ENCODE data around the gene PTPRE.

The PTPRE gene, protein sequence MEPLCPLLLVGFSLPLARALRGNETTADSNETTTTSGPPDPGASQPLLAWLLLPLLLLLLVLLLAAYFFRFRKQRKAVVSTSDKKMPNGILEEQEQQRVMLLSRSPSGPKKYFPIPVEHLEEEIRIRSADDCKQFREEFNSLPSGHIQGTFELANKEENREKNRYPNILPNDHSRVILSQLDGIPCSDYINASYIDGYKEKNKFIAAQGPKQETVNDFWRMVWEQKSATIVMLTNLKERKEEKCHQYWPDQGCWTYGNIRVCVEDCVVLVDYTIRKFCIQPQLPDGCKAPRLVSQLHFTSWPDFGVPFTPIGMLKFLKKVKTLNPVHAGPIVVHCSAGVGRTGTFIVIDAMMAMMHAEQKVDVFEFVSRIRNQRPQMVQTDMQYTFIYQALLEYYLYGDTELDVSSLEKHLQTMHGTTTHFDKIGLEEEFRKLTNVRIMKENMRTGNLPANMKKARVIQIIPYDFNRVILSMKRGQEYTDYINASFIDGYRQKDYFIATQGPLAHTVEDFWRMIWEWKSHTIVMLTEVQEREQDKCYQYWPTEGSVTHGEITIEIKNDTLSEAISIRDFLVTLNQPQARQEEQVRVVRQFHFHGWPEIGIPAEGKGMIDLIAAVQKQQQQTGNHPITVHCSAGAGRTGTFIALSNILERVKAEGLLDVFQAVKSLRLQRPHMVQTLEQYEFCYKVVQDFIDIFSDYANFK

DNA sequence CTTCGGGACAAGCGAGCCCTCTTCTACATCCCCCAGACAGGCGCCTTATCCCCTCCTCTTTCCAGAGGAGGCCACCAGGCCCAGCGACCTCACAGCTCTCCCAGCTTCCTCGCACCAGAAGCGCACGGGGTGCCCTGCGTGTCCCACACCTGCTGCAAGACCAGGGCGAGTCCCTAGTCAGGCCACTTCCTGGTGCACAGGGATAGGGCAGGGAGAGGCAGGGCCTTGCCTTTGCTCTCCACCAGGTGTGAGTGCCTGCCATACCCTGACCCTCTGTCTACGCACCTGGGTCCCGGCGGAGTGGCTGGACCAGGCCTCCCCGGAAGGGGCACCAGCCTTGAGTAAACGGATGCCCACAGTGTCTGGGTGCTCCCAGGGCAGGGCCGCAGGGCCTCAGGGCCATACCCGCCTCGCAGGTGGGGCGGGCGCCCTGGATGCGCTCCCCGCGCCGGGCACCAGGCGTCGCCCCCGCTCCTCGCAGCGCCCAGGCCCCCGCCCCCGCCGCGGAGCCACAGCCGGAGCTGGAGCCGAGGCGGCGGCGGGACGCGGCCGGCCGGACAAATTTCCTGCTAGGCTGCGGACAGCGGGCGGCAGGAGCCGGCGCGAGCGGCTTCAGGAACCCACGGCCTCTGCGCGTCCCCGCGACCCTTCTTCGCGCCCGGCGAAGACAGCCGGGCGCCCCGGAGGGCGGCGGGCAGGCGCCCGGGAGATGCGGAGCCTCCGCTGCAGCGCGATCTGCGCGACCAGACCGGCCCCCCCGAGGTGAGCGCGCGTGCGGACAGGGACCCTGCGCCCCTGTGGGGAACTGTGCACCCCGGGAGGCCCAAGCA is at the start of gene PTPRE:
Gene PTPRE, plus strand, starts transcription at position 556 of the 830 bp plus-strand sequence. CDS start 133,779 bp downstream, outside the sequence.
- DNase-seq (ENCODE audit: low spot score): peak; percentile 78

DNA sequence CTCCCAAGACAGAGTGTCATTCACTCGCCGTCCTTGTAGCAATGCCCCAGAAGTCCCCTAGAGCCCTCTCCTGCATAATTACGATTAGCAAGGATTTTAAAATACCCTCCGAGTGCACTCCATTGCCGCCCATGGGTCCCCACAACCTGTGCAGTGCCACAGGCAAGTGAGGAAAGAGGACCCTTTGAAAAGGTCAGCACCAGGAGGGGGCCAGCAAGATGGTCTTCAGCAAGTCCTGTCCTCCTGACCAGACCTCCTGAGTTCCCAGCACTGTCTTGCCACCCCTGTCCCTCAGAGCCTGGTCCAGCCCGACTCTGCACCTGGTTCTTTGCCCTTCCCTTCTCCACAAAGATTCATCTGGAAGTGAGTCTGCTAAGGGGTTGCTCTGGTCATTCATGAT is 46.3 kb upstream of the PTPRE start:
- no peak for DNase-seq (ENCODE audit: low spot score)

DNA sequence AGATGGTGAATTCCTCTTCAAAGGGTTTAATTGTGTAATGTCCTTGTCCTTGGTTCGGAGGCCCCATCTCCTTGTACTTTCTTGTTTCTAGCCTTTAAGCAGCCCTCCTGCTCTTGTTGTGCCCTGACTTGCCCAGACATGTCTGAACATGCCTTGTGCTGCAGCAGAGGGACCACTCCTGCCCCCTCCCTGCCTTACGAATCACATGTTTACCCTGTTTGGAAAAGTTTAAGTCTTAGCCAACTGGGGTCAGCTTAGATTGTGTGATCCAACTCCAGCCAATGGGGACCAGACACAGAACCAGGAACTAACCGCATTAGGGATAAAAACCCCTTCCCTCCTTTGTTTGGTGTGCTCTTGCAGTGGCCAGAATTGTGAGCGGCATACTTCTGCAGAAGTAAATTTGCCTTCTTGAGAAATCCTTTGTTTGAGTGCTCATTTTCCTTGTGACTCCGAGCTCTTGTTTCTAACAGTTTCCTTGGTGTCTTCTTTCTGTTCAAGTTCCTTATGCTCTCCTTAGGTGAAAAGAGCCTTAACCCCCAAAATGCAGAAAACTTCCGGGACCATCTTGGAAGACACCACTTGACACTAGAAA is 43.6 kb upstream of the PTPRE start:
- DNase-seq (ENCODE audit: low spot score): no peak

DNA sequence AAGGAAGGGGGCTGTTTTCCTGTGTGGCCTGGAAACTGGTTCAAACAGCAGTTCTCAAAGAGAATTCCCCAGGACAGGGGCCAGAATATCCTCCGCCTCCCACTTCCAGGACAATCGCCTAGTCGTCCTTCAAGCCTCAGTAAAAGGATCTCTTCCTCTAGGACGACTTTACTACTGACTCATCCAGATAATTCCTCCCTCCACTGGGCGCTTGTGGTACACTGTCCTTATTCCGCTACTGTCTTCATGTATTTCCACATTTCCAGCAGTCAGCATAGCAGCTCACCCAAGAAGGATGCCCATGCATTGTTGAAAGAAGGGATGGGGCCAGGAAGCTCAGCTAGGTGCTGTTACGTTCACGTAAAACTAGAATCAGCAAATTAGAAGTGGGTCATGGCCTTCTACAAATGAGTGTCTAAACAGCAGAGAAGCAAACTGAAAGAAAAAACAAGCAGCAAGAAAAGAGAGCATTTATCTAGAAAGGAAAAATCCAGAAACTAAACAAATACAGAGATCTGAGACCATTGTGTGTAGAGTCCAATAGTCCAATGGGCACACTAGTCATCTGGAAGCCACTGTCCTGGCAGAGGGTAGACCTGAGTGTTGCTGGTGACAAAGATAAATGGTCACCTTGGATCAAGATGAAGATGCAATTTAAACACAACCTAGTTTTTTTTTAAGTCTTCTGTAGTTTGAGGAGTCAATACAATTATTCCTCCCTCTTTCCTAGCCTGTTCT is 40.5 kb upstream of the PTPRE start:
- no peak for DNase-seq (ENCODE audit: low spot score)

DNA sequence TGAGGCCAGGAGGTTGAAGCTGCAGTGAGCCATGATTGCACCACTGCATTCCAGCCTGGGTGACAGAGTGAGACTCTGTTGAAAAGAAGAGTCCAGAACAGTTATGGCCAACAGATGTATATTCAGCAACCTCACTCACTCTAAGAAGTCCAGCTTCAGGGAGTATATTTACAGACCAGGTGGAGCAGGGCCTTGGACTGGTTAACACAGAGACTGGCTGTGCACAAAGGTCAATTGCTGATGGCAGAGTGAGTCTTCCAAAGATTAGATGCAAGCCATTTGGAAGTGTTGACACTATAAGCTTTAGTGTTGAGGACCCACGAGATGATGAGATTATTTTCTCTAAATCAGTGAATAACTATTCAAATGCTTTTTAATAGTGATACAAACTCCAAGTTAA is 39.1 kb upstream of the PTPRE start:
- DNase-seq (ENCODE audit: low spot score): no peak

DNA sequence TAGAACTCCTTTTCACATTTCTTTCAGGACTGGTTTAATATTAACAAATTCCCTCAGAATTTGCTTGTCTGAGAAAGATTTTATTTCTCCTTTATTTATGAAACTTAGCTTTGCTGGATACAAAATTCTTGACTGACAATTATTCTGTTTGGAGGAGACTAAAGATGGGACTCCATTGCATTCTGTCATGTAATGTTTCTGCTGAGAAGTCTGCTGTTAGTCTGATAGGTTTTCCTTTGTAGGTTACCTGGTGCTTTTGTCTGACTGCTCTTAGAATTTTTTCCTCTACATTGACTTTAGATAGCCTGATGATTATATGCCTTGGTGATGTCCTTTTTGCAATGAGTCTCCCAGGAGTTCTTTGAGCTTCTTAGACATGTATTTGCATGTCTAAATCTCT is 37.6 kb upstream of the PTPRE start:
- no peak for DNase-seq (ENCODE audit: low spot score)

DNA sequence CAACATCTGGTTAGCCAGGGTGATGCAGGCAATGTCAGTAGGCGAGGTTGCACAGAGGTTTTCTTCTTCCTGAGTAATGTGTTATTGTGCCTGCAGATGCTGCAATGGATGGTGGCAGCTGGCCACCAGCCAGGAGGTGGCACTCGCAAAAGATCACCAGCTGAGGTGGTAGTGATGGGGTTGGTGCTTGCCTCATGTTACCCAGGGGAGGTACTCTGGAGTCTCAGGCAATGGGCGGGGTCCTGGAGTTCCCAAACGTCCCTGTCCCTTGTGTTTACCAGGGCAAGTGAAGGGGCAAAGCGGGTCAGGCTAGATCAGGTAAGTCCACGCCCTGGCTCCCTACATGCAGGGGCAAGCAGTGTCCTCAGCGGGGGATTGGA is 35.3 kb upstream of the PTPRE start:
- DNase-seq (ENCODE audit: low spot score): no peak

DNA sequence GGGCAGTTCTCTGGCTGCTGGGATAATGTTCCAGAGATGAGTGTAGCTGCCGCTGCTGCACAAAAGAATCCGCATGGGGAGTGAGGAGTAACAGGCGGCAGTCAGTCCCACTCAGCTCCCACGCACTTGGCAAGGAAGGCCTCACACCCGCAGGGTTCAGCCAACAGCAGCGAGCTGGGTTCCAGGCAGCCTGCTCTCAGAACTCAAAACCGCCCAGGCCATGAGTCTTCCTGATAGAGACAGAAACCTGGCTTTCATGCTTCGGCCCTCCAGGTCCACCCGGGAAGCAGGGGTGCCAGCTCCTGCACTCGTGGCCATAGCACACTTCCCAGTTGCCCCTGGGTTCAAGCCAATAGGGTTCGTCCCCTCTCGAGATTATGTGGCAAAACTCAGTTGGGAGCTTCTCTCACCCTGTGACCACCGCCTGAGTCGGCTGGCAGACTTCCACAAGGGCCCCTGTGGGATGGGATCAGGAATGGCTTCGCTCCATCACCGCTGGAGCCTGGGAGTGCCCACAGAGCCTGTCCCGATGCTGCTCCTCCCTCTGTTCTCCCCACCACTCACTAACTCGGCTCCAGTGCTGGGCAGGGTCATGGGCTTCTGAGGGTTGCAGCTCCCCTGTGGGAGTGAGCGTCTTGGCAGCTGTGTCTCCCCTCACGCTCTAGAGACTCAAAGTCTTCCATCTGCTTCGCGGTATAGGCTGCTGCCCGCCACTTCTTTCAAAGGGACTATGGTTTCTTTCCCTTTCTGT is 34.7 kb upstream of the PTPRE start:
- DNase-seq (ENCODE audit: low spot score): no peak

DNA sequence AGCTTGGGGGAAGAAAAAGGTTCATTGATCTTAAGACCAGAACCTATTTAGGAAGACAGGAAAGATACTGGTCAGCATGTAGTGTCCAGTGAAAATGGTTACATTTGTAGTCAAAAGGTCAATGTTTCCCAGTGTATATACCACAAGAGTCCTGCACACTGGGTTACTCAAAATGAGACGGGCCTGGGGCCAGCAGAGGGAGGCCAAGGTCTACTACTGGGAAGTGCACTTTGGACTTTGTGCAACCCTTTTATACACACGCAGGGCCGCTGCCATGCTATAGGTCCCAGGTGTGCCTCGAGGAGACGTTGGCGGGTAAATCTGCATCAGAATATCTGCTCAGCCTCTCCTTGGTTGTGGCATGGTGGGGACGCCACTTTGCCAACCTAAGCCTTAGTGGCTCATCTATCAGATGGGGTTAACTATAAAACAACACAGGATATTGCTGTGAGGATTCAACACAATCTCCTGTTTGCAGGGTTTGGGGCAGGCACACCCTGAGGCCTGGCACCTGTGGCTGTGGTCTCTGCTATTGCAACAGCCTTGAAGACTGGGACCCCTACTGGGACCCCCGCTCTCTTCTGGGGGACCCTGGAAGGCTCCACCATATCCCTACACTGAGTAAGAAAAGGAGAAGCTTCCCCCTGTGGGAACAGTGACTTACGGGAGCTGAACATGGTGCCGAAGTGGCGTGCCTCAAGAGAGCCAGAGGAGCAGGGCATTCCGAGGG is 33.9 kb upstream of the PTPRE start:
- DNase-seq (ENCODE audit: low spot score): peak; percentile 72

DNA sequence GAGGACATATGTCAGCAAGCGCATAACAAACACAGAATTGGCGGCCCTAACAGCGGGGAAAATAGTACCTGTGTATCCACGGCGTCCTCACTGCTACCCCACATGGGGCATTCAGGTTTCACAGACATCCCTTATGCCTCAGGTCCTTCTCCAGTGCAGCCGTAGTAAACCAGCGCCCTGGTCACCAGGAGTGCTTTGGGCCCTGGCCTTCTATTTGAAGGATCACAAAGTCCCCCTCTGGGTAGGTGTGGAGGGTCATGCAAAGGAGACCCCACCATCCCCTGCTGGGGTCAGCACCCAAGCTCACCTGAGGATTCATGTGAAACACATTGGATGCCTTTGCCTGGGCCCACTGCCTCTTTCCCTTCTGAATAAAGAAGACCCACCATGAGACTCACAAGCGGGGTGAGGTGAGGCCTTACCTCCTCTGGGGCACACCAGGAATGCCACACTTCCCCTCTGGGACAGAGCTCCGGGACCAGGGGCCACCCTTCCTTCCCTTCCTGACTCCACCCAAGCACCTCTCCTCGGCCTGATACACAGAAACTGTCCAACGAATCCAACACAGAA is 32.9 kb upstream of the PTPRE start:
- DNase-seq (ENCODE audit: low spot score): no peak

DNA sequence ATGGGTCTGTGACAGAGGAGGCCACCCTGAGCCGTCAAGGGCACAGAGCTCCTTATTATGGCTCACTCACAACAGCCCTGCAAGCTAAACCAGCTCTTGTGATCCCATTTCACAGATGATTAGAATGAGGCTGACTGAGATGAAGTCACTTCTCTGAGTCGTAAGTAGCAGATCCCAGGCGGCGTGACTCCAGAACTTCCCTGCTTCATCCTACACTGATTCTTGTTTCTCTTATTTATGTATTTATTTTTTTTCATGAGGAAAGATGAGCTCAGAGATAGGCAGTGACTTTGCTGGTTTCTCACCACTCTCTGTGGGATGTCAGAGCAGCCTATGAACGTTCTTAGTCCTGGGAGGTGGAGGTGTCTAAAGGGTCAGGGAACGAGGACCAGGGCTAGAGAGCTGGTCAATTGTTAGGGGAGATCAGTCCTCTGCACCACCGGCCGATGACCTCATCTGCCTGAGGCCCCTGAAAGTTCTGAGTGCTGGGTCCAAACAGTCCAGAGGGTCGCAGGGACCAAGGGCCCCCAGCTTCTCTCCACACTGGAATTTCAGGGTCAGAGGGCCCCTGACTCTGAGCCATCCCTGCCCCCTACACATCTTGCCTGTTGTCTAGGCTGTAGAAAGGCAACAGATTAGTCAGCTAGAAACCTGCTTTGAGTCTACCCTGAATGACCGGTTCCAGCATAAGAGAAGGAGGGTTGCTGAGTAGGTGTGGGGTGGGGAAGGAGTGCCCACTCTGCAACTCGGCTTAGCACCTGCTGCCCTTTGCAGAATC is 32.0 kb upstream of the PTPRE start:
- DNase-seq (ENCODE audit: low spot score): no peak

DNA sequence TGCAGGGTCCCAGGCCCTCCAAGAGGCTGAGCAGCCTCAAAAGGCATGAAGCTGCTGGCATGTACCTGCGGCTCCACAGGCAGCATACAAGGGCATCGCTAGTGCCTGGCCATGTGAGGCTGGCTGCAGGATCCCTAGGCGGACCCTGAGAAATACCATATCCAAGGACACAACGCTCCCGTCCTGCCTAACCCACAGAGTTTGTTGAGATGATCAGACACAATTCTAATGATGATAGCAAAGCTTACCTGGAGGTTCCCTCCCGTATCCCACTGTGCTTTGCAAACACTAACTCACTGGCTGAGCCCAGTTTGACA is 31.5 kb upstream of the PTPRE start:
- no peak for DNase-seq (ENCODE audit: low spot score)

DNA sequence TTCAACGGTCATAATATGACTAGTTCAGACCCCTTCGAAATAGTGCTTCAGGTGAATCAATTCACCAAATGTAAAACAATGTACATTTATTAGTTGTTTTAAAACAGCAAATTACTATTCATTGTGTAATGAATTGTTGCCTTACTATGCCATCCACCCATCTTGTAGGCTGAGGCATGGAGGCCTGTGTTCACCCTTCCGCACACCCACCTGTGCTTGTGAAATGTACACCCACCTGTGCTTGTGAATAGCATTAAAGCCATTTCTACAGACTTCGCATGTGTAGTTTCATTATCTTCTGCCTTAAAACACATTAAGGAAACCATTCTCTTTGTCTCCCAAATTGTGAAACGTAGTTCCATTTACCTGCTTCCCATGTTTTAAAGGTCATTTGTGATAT is 31.0 kb upstream of the PTPRE start:
- no peak for DNase-seq (ENCODE audit: low spot score)

DNA sequence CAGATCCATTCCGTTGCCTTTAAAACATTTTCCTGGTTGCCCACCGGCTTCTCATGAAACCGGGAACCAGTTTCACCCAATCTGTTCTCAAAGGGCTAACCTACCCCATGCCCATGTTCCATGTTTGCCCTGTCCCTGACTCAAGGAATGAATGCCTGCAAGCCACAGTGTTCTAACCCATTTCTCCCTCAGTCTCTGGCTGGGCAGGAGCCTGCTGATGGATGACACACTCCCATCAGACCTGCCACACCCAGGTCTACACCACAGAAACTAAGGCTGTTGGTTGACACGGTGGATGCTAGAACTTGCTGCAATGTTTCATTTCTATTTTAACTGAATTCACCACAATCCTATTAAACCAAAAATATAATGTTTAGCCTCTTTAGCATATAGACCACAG is 29.8 kb upstream of the PTPRE start:
- DNase-seq (ENCODE audit: low spot score): no peak

DNA sequence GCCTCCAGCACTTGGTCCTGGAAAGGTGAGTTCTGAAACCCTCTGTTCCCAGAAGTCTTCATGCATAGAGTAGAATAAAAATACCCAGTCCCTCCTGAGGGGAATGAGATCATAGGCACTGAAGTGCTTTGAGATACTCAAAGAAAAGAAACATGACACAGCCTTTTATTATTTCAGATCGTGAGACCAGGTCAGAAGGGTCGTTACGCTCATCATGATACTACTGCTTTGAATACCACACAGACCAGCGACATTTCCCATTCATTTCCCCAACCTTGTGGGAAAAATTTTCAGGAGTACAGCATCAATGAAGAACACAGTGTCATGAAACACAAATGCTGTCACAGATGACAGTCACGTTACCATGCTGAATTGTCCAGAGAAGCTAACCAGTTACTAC is 29.2 kb upstream of the PTPRE start:
- no peak for DNase-seq (ENCODE audit: low spot score)

DNA sequence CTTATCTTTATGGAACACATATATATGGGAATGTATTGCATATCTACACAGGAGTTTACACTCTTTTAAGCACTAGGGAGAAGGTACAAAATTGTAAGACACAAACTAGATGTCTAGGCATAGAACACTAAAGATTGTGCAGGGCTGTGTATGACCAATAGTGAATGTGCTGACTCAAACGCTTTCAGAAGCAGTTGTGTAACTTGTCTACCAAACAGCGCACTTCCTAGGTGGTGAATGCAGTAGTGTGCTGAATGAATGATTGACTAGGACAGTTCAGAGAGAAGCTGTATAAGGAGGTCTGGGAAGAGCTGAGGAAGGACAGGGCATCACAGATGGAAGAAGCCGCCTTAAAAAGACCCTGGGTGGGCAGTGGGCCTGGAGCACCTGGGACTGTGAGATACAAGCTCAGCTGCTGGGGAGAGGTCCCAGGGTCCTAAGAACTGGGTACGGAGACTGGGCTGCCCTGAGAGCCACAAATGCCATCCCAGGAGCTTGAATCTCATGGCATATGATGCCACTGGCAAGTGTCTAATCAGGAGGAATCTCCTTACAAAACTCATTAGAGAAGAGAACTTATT is 28.3 kb upstream of the PTPRE start:
- DNase-seq (ENCODE audit: low spot score): no peak

DNA sequence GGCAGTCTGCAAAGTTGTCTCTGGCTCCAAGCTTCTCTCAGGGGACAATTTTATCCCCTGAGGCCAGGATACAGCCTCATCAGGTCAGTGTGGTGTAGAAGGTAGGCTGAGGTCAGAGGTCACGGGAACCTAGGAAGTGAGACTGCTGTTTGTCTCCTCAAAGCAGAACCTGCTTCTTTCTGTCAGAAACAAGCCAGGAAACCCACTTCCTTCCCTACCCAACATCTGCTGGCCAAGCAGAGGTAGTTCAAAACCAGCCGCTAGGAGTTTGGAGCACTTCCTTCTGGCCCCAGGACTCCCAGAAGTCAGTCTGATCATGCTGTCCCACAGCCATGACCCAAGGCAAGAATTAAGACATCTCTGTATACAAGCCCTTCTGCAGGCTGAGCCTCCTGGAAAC is 26.3 kb upstream of the PTPRE start:
- DNase-seq (ENCODE audit: low spot score): no peak

DNA sequence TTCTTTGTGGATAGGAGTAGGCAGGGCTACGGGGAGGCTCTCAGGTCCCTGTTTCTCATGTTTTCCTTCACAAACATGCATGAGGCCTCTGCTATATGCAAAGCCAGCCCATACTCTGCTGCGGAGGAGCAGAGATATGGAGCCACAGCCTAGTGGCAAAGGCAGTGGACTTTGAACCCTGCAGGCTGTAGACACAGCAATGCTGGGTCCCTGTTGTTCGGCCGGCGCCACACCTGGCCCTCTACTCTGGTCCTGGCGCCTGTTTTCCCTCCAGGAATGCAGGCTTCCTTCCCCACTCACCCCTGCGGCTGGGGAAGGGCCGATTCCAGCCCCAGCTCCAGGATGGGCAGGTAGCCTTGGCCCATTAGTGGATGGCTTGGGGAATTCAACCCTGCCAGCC is 25.6 kb upstream of the PTPRE start:
- peak; percentile 72 for DNase-seq (ENCODE audit: low spot score)

DNA sequence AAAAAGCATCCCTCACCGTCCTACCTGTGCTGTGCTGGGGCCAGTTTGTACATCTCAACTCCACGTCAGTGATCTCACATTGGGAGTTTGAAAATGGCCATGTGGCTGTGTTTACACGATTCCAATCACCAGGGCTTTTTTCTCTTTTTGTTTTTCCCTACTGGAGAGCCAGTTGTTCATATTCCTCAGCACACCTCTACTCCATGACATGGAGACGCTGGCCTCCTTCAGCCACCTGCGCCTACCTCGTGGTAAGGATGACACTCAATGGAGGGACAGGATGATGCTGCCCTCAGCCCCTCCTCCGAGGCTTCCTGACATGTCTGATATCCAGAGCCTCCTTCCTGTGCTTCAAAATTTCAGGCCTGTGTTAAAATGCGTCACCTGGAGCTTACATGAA is 24.5 kb upstream of the PTPRE start:
- no peak for DNase-seq (ENCODE audit: low spot score)

All from LoVo (cell line).